SK-N-SH (cell line): ENCODE measurements around the gene SPSB4. TPM values are rescaled to one million over a fixed set of nuclear protein-coding genes. Genes with fewer than 3 reads are reported as not detected.

ENCODE experiments used
- CTCF ChIA-PET: fragments of 300-600, 350-600 bp; formaldehyde crosslinking; extraction: SDS; loops from one replicate; lab custom pipeline; 2021; lab: Yijun Ruan, JAX
- POLR2A ChIA-PET: fragments of 350-600 bp; sonication (Branson Sonifier 250); formaldehyde crosslinking; extraction: SDS; loops from one replicate; lab custom pipeline; 2020; ENCODE audit warnings: antibody characterized with exemption, inconsistent platforms; lab: Yijun Ruan, JAX
- DNase-seq: peaks from one replicate; pipeline ENCODE4 v3.0.0; 2012
- H2AFZ ChIP-seq: fragments of 200-600 bp; sonication (generic); 2 replicates; pipeline ENCODE4 v1.8.1; 2016; ENCODE audit warnings: antibody characterized with exemption, mild to moderate bottlenecking, low read depth
- H3F3A ChIP-seq: fragments of 200-600 bp; sonication (generic); replicated peaks from 2 replicates; pipeline ENCODE3; 2016; ENCODE audit warnings: antibody characterized with exemption, mild to moderate bottlenecking; ENCODE audit not compliant: insufficient read depth
- H3K27ac ChIP-seq, 2 experiments: fragments of 200-500 bp in 1 of 2; fragments of 200-600 bp in 1 of 2; sonication (Bioruptor generic) in 1 of 2; sonication (generic), shearing (Covaris generic) in 1 of 2; 2 replicates each; pipeline versions ENCODE4 v1.5.1 to v1.6.1; 2014 to 2016; ENCODE audit warnings: low read depth in 2 of 2, inconsistent platforms in 1 of 2, low read length in 1 of 2, mild to moderate bottlenecking in 1 of 2, mixed read lengths in 1 of 2
- H3K27me3 ChIP-seq: fragments of 200-600 bp; sonication (generic), shearing (Covaris generic); 2 replicates; pipeline ENCODE4 v1.6.1; 2016; ENCODE audit warnings: mixed run types; ENCODE audit not compliant: insufficient read depth
- H3K36me3 ChIP-seq, 2 experiments: fragments of 200-500 bp in 1 of 2; fragments of 200-600 bp in 1 of 2; sonication (Bioruptor generic) in 1 of 2; sonication (generic) in 1 of 2; replicated peaks in 1 of 2; 2 replicates each; pipeline versions ENCODE3 to v1.5.1; 2014 to 2016; ENCODE audit warnings: low read length in 1 of 2, mild to moderate bottlenecking in 1 of 2; ENCODE audit not compliant: insufficient read depth in 2 of 2, control insufficient read depth in 1 of 2
- H3K4me1 ChIP-seq, 2 experiments: fragments of 200-500 bp in 1 of 2; fragments of 200-600 bp in 1 of 2; sonication (Bioruptor generic) in 1 of 2; sonication (generic), shearing (Covaris generic) in 1 of 2; 2 replicates each; pipeline versions ENCODE4 v1.5.1 to v1.6.1; 2014 to 2016; ENCODE audit warnings: low read depth in 1 of 2, low read length in 1 of 2, mixed run types in 1 of 2; ENCODE audit not compliant: insufficient read depth in 2 of 2, control insufficient read depth in 1 of 2
- H3K4me2 ChIP-seq: fragments of 200-600 bp; sonication (generic), shearing (Covaris generic); 2 replicates; pipeline ENCODE4 v1.6.1; 2017; ENCODE audit warnings: mixed run types
- H3K4me3 ChIP-seq, 2 experiments: fragments of 200-500 bp in 1 of 2; fragments of 200-600 bp in 1 of 2; sonication (Bioruptor generic) in 1 of 2; sonication (generic), shearing (Covaris generic) in 1 of 2; 2 replicates each; pipeline versions ENCODE4 v1.5.1 to v1.8.1; 2014 to 2016; ENCODE audit warnings: low read depth in 2 of 2, inconsistent platforms in 1 of 2, low read length in 1 of 2, mild to moderate bottlenecking in 1 of 2, mixed read lengths in 1 of 2, moderate library complexity in 1 of 2
- H3K79me2 ChIP-seq: fragments of 200-600 bp; sonication (generic); 2 replicates; pipeline ENCODE4 v1.8.1; 2017; ENCODE audit warnings: mild to moderate bottlenecking; ENCODE audit not compliant: insufficient read depth
- H3K9ac ChIP-seq: fragments of 200-600 bp; sonication (generic); 2 replicates; pipeline ENCODE4 v1.6.1; 2017; ENCODE audit warnings: mixed run types
- H3K9me2 ChIP-seq: fragments of 200-600 bp; sonication (generic); 2 replicates; pipeline ENCODE4 v1.6.1; 2017; ENCODE audit warnings: mixed run types
- H3K9me3 ChIP-seq: fragments of 200-600 bp; sonication (generic); 2 replicates; pipeline ENCODE4 v1.6.1; 2017; ENCODE audit warnings: mixed run types, mild to moderate bottlenecking, moderate library complexity
- H4K20me1 ChIP-seq: fragments of 200-600 bp; sonication (generic); 2 replicates; pipeline ENCODE4 v1.6.1; 2017; ENCODE audit warnings: mild to moderate bottlenecking, mixed run types; ENCODE audit not compliant: insufficient read depth
- CTCF ChIP-seq: fragments of 200-600 bp; sonication (generic); IDR thresholded peaks from 2 replicates; pipeline ENCODE4 v1.6.1; 2017; ENCODE audit warnings: antibody characterized with exemption, mild to moderate bottlenecking, moderate library complexity
- ELF1 ChIP-seq: IDR thresholded peaks from 2 replicates; pipeline ENCODE4 v1.4.0; 2012
- EP300 ChIP-seq, 2 experiments: IDR thresholded peaks; 2 replicates each; pipeline versions ENCODE4 v1.4.0 to v1.6.1; 2012; ENCODE audit warnings: borderline replicate concordance in 1 of 2, low read depth in 1 of 2, low read length in 1 of 2
- FOSL2 ChIP-seq: IDR thresholded peaks from 2 replicates; pipeline ENCODE4 v1.4.0; 2012; ENCODE audit warnings: low read depth, mild to moderate bottlenecking, moderate library complexity, borderline replicate concordance
- FOXJ3 ChIP-seq: sonication (generic); formaldehyde crosslinking; IDR thresholded peaks from 2 replicates; pipeline ENCODE4 v1.5.1; 2020; ENCODE audit warnings: mild to moderate bottlenecking, missing genetic modification reagents
- GABPA ChIP-seq: IDR thresholded peaks from 2 replicates; pipeline ENCODE4 v1.4.0; 2012; ENCODE audit warnings: low read depth, mild to moderate bottlenecking
- MEF2A ChIP-seq: IDR thresholded peaks from 2 replicates; pipeline ENCODE4 v1.4.0; 2012; ENCODE audit warnings: low read depth, borderline replicate concordance
- MXI1 ChIP-seq: IDR thresholded peaks from 2 replicates; pipeline ENCODE4 v1.6.1; 2012; ENCODE audit warnings: mild to moderate bottlenecking, low read depth, low read length, improper control_type of control experiment
- POLR2AphosphoS5 ChIP-seq: IDR thresholded peaks from 2 replicates; pipeline ENCODE4 v1.6.1; 2012; ENCODE audit warnings: low read depth, low read length
- RAD21 ChIP-seq: IDR thresholded peaks from 2 replicates; pipeline ENCODE4 v1.6.1; 2012; ENCODE audit warnings: mild to moderate bottlenecking, low read length
- RCOR1 ChIP-seq: fragments of 150-350 bp; IDR thresholded peaks from 2 replicates; pipeline ENCODE4 v1.6.1; 2017; ENCODE audit warnings: antibody characterized with exemption, low read length
- RFX5 ChIP-seq: IDR thresholded peaks from 2 replicates; pipeline ENCODE4 v1.6.1; 2012; ENCODE audit warnings: mild to moderate bottlenecking, improper control_type of control experiment, low read length
- RXRA ChIP-seq: IDR thresholded peaks from 2 replicates; pipeline ENCODE4 v1.4.0; 2012; ENCODE audit warnings: low read depth, mild to moderate bottlenecking, borderline replicate concordance
- TAF1 ChIP-seq: IDR thresholded peaks from 2 replicates; pipeline ENCODE4 v1.6.1; 2012; ENCODE audit warnings: low read depth, mild to moderate bottlenecking, low read length, moderate library complexity, borderline replicate concordance
- TEAD4 ChIP-seq: IDR thresholded peaks from 2 replicates; pipeline ENCODE4 v1.4.0; 2012; ENCODE audit warnings: mild to moderate bottlenecking, borderline replicate concordance; ENCODE audit not compliant: insufficient read depth
- USF1 ChIP-seq: IDR thresholded peaks from 2 replicates; pipeline ENCODE4 v1.4.0; 2012; ENCODE audit warnings: low read depth, borderline replicate concordance
- WGBS: methylation state at CpG from one replicate; pipeline ENCODE4 v1.1.6; 2017; ENCODE audit warnings: low lambda C conversion rate; 5-methylcytosine and 5-hydroxymethylcytosine counted together
- polyA plus RNA-seq, 3 experiments: library from polyadenylated mRNA; depleted of rRNA; stranded (reverse); fragments of >200 nt; gene quantifications; 2 replicates each; pipeline ENCODE4 v1.2.3, GENCODE V29; 2012

The SPSB4 gene
- polyA plus RNA-seq, 1 of the 3 experiments (the other 2 are of a cell fraction), result 0.10 TPM

GRCh38 chr3:141065841-141066805, 15.0 kb downstream of the SPSB4 start:
- H3K9ac ChIP-seq, result no peak overlapping the region

GRCh38 chr3:141067206-141067974, 16.2 kb downstream of the SPSB4 start:
- no peak for DNase-seq
- no peak overlapping the region for H3K4me3 ChIP-seq
- no peaks in the 10 kb centered on the region for H3F3A ChIP-seq
- WGBS, result 57% methylated on average over 8 of the region's 8 CpGs
- CTCF ChIA-PET, result interaction anchor here (0.7 to 9.3 kb wide), 3 partner anchors 17 to 59 kb away, joined by 3 to 61 read pairs (median 3); partner anchors contain the start of gene SPSB4
- H3K36me3 ChIP-seq, result no peaks in the 10 kb centered on the region
- H3K79me2 ChIP-seq, result no peaks in the 10 kb centered on the region
- H2AFZ ChIP-seq, result no peak overlapping the region
- no peak overlapping the region for H3K27ac ChIP-seq
- H3K27me3 ChIP-seq, result no peaks in the 10 kb centered on the region
- no peaks in the 10 kb centered on the region for H3K9me3 ChIP-seq
- no peaks in the 10 kb centered on the region for H3K9me2 ChIP-seq
- TF ChIP-seq MEF2A (no peak), RAD21 (no peak), EP300 (IDR thresholded peaks at IDR 0.05; ENCODE audit: borderline replicate concordance in 1 of 2, low read depth in 1 of 2, low read length in 1 of 2) (no peak), RFX5 (no peak)
- no peaks in the 10 kb centered on the region for H4K20me1 ChIP-seq
- POLR2A ChIA-PET, result no interaction called here
- no peak overlapping the region for H3K4me2 ChIP-seq
- peaks cover 0 to 29% of the 10 kb centered on the region in 2 experiments; a peak in 2 of 4 replicates for H3K4me1 ChIP-seq
- H3K9ac ChIP-seq, result no peak overlapping the region

More at GRCh38 chr3:141065841-141066805, 15.0 kb downstream of the SPSB4 start:
- H3K36me3 ChIP-seq, result no peaks in the 10 kb centered on the region
- no peak overlapping the region for H3K27ac ChIP-seq
- ChIA-PET POLR2A (no interaction called here), CTCF (interaction anchor here (0.7 to 9.3 kb wide), 5 partner anchors 8 to 388 kb away, joined by 3 to 61 read pairs (median 3); partner anchors contain the start of gene SPSB4)
- peaks cover 0 to 17% of the 10 kb centered on the region in 2 experiments; a peak in 2 of 4 replicates for H3K4me1 ChIP-seq
- H2AFZ ChIP-seq, result no peak overlapping the region
- no peaks in the 10 kb centered on the region for H3K27me3 ChIP-seq
- H3K9me2 ChIP-seq, result no peaks in the 10 kb centered on the region
- no peak overlapping the region for H3K4me2 ChIP-seq
- no peaks in the 10 kb centered on the region for H3F3A ChIP-seq
- no peaks in the 10 kb centered on the region for H4K20me1 ChIP-seq
- TF ChIP-seq FOXJ3 (no peak), TEAD4 (no peak), FOSL2 (no peak), ELF1 (no peak)
- no peaks in the 10 kb centered on the region for H3K9me3 ChIP-seq
- no peaks in the 10 kb centered on the region for H3K79me2 ChIP-seq
- H3K4me3 ChIP-seq, result no peak overlapping the region
- WGBS, result 78% methylated on average over 44 of the region's 81 CpGs
- no peak for DNase-seq

- no peak overlapping the region for H3K9ac ChIP-seq
- TF ChIP-seq USF1 (no peak), MEF2A (no peak), RCOR1 (no peak), MXI1 (no peak), CTCF (no peak), FOXJ3 (no peak), POLR2AphosphoS5 (no peak), TAF1 (no peak), EP300 (IDR thresholded peaks at IDR 0.05; ENCODE audit: borderline replicate concordance in 1 of 2, low read depth in 1 of 2, low read length in 1 of 2) (no peak), RXRA (no peak), GABPA (no peak), RAD21 (no peak)
- H3K9me3 ChIP-seq, result no peaks in the 10 kb centered on the region
- ChIA-PET POLR2A (no interaction called here), CTCF (interaction anchor here (0.7 to 9.3 kb wide), 3 partner anchors 20 to 122 kb away, joined by 3 to 61 read pairs (median 6); partner anchors contain the start of gene SPSB4)
- no peak overlapping the region for H3K4me2 ChIP-seq
- H3K79me2 ChIP-seq, result no peaks in the 10 kb centered on the region
- no peak overlapping the region for H3K4me3 ChIP-seq
- no peak overlapping the region for H2AFZ ChIP-seq
- no peaks in the 10 kb centered on the region for H3K36me3 ChIP-seq
- no peak for DNase-seq
- H4K20me1 ChIP-seq, result no peaks in the 10 kb centered on the region
- H3K27ac ChIP-seq, result no peak overlapping the region
- H3K27me3 ChIP-seq, result no peaks in the 10 kb centered on the region
- H3K4me1 ChIP-seq, result peaks cover 0 to 19% of the 10 kb centered on the region in 2 experiments; a peak in 1 of 4 replicates
- H3F3A ChIP-seq, result no peaks in the 10 kb centered on the region
- no peaks in the 10 kb centered on the region for H3K9me2 ChIP-seq
- WGBS, result 35% methylated on average over 1 of the region's 1 CpG
Measured at GRCh38 chr3:141070229-141070628, 19.1 kb downstream of the SPSB4 start.
